Measurements from ENCODE around the gene NXPH1.
A peak's percentile ranks its signal among the peaks of the same experiment; 100 is the strongest.

The NXPH1 gene

GRCh38 chr7:8436965-8437364 lies 3.6 kb downstream of the NXPH1 start:
- peak; percentile 82 for DNase-seq (ENCODE audit: low spot score)

GRCh38 chr7:8437606-8438005 lies 4.2 kb downstream of the NXPH1 start:
- no peak for DNase-seq (ENCODE audit: low spot score)

- DNase-seq (ENCODE audit: low spot score), result no peak
These were observed 7.3 kb downstream of the NXPH1 start for GRCh38 chr7:8440670-8441069.

- peak; percentile 20 for DNase-seq (ENCODE audit: low spot score)
These were observed 7.9 kb downstream of the NXPH1 start for GRCh38 chr7:8441106-8441965.

- DNase-seq (ENCODE audit: low spot score), result peak; percentile 58
These were observed 8.8 kb downstream of the NXPH1 start for GRCh38 chr7:8442051-8442813.

- peak; percentile 78 for DNase-seq (ENCODE audit: low spot score)
These were observed 9.4 kb downstream of the NXPH1 start for GRCh38 chr7:8442814-8443304.

GRCh38 chr7:8443576-8444467 lies 10.4 kb downstream of the NXPH1 start:
- DNase-seq (ENCODE audit: low spot score), result peak; percentile 45

- peak; percentile 20 for DNase-seq (ENCODE audit: low spot score)
These were observed 11.0 kb downstream of the NXPH1 start for GRCh38 chr7:8444468-8444769.

- DNase-seq (ENCODE audit: low spot score), result no peak
These were observed 20.1 kb downstream of the NXPH1 start for GRCh38 chr7:8453535-8453934.

GRCh38 chr7:8455426-8455825 lies 22.0 kb downstream of the NXPH1 start:
- DNase-seq (ENCODE audit: low spot score), result no peak

- DNase-seq (ENCODE audit: low spot score), result no peak
These were observed 28.9 kb downstream of the NXPH1 start for GRCh38 chr7:8462309-8462708.

- DNase-seq (ENCODE audit: low spot score), result no peak
These were observed 31.9 kb downstream of the NXPH1 start for GRCh38 chr7:8465338-8465737.

- no peak for DNase-seq (ENCODE audit: low spot score)
These were observed 47.1 kb downstream of the NXPH1 start for GRCh38 chr7:8480527-8480926.

- no peak for DNase-seq (ENCODE audit: low spot score)
These were observed 47.7 kb downstream of the NXPH1 start for GRCh38 chr7:8481096-8481495.

GRCh38 chr7:8481752-8482446 lies 48.5 kb downstream of the NXPH1 start:
- no peak for DNase-seq (ENCODE audit: low spot score)

GRCh38 chr7:8490391-8491045 lies 57.1 kb downstream of the NXPH1 start:
- DNase-seq (ENCODE audit: low spot score), result no peak

- DNase-seq (ENCODE audit: low spot score), result no peak
These were observed 57.7 kb downstream of the NXPH1 start for GRCh38 chr7:8491106-8491505.

GRCh38 chr7:8491544-8492489 lies 58.4 kb downstream of the NXPH1 start:
- DNase-seq (ENCODE audit: low spot score), result no peak

- no peak for DNase-seq (ENCODE audit: low spot score)
These were observed 65.7 kb downstream of the NXPH1 start for GRCh38 chr7:8499128-8499527.

- DNase-seq (ENCODE audit: low spot score), result no peak
These were observed 66.9 kb downstream of the NXPH1 start for GRCh38 chr7:8500286-8500685.
